Stimulated activated naive CD4-positive, alpha-beta T cell (primary cell): ENCODE data around the gene MRPS6.

Experiments used
- DNase-seq, 6 experiments: peaks; one replicate each; lab custom pipeline; 2025; lab: John Stamatoyannopoulos, UW

Gene MRPS6

GRCh38 chr21:34180407-34180806 is 107.0 kb downstream of the MRPS6 start:
- no peak for DNase-seq

- DNase-seq = no peak
Measured at GRCh38 chr21:34180826-34181359, 107.5 kb downstream of the MRPS6 start.

GRCh38 chr21:34181431-34182039 is 108.2 kb downstream of the MRPS6 start:
- no peak for DNase-seq

GRCh38 chr21:34182436-34182835 is 109.1 kb downstream of the MRPS6 start:
- DNase-seq = no peak

GRCh38 chr21:34183331-34183928 is 110.1 kb downstream of the MRPS6 start:
- no peak for DNase-seq

- no peak for DNase-seq
Measured at GRCh38 chr21:34184232-34184631, 110.9 kb downstream of the MRPS6 start.

- DNase-seq = no peak
Measured at GRCh38 chr21:34185026-34185750, 111.8 kb downstream of the MRPS6 start.

GRCh38 chr21:34186109-34186719 is 112.8 kb downstream of the MRPS6 start:
- no peak for DNase-seq

GRCh38 chr21:34187935-34188334 is 114.6 kb downstream of the MRPS6 start:
- no peak for DNase-seq

DNA sequence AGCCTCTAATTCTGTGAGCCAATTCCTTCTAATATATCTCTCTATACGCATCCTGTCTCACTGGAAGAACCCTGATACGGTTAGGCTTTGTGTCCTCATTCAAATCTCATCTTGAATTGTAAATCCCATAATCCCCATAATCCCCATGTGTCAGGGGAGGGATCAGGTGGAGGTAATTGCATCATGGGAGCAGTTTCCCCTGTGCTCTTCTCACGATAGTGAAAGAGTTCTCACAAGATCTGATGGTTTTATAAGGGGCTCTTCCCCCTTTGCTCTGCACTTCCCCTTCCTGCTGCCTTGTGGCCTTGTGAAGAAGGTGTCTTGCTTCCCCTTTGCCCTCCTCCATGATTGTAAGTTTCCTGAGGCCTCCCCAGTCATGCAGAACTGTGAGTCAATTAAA is 116.1 kb downstream of the MRPS6 start:
- DNase-seq = no peak

GRCh38 chr21:34190576-34191321 is 117.4 kb downstream of the MRPS6 start:
- DNase-seq = no peak

DNA sequence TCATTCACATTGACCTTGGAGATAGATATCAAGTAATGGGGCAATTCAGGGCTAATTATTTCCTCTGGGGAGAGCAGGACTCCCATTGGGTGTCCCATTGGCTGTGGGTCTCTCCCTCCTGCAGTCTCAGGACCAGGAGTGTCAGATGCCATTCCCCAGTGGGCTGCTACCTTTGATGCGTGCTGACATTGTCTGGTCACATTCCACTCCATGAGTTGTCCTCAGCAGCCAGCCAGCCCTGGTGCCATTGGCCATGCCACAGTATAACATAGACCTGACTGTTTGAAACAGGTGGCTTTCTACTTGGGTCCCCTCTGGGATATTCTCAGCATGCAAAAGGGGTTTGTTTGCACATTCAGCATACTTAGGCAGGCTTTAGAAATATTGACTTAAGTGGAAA is 118.5 kb downstream of the MRPS6 start:
- DNase-seq = no peak
